NOMO-1 (cell line): ENCODE measurements around the gene ELP5.
"Not testable (repeated sequence)": the region's sequence is repeated elsewhere in the genome, so short reads cannot be mapped to it uniquely, and the experiment has no call there.

Experiments used
- DNase-seq, 2 experiments: peaks; one replicate each; lab custom pipeline; 2025; ENCODE audit not compliant: unreplicated experiment in 2 of 2; lab: John Stamatoyannopoulos, UW

Gene ELP5

DNA sequence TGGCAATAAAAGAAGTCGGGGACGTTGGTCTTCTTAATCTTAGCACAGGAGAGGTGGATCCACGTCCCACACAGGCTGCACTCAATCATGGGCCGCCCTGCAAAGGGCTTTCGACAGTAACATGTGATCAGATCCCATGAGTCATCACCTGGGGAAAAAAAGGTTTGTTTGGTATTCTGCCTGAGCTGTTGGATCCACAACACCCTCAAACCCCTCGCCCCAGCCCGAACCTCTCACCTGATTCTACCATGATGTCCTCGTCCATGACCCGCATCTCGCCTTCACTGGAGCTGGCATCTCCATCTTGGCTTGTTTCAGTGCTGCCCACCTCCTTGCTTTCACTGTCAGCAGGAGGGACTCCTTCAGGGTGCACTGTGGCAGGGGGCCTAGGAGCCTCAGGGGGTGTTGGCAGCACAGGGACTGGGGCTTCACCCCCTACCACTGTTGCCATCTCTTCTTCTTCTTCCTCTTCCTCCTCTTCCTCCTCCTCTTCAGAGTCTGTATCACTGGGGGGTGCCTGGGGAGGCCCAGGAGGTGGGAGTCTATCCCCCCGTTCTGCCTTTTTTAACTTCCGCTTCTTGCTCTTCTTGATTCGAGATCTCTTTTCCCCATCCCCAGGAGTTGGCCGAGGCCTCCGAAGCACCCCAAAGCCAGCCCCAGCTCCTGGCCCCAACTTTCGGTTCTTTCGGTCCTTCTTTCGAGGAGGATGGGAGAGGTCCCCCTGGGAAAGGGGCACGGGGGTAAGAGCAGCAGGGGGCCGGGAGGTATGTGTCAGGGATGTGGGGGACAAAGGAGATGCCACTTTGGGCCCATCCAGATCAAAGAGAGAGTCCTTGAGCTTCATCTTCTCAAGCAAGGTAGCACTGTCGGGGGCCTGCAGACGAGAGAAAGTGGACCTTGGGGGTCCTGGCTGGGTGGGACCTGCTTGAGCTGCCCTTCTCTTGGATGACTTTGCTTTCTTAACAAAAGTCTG lies 16.0 kb upstream of the ELP5 start:
- no peak for DNase-seq

DNA sequence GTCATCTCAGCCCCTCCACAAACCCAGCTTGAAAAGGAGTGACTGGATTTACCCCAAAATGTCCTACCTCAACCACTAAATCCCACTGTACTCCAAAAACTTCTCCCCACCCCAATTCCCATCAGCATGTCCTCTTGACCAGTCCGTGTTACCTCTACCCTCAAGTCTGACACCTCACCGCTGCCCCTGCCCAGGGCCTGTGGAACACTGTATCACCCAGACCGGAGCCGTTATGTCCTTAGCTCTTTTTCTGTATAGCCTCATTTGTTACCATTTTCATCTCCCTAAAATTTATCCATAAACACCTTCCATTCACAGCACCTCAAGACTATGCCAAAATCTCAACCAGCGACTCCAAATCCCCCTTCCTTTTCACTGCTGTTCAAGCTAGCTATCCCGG lies 15.2 kb upstream of the ELP5 start:
- DNase-seq, result no peak

DNA sequence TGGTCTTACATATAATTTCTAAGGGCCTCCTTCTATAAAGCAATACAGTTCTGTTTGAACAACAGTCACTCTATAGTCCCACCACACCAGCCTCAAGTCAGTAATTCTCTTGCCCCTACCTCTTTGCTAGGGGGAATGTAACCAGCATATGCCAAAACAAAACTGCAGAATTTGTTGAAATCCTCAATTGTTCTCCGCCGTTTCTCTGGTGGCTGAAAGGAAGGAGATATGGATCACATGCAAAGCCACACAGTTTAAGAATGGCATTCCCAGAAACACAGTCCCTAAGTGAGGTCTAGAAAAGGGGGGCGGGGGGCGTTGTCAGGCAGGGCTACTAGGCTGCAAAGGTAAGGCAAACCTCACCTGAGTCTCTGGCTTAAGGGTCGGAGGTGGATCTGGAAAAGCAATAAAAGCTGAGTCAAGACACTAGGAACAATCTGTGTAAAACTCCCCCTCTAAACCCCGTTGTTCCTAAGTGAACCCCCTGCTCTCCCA lies 14.7 kb upstream of the ELP5 start:
- no peak for DNase-seq

DNA sequence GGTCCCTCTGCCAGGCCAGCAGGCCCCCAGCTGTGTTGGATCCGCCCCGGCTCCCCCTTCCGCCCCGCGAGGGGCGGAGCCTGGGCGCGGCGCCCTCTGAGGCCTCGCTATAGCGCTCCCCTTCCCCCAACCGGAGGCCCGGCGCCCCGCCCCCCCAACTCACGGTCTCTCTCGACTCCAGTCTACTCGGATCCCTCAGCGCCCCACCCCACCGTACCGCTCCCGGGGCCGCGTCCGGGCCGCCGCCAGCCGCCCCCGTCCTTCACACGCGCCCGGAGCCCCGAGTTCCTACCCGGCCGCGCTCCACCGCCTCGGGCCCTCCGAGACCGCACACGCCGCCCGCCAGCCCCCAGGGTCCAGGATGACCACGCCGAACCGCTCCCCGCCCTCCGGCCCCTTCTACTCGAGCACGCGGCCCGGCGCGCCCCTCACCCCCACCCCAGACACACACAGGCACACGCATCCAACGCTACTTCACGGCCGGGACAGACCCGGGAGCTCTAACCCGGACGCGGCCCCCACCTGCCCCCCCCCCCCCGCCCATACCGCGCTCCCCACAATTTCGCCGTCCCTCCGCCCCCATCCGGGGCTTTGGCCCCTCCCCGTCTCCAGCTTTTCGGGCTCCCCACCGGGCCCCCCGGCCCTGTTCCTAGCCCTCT lies 14.1 kb upstream of the ELP5 start:
- DNase-seq, result peak; percentile 30 to 58

DNA sequence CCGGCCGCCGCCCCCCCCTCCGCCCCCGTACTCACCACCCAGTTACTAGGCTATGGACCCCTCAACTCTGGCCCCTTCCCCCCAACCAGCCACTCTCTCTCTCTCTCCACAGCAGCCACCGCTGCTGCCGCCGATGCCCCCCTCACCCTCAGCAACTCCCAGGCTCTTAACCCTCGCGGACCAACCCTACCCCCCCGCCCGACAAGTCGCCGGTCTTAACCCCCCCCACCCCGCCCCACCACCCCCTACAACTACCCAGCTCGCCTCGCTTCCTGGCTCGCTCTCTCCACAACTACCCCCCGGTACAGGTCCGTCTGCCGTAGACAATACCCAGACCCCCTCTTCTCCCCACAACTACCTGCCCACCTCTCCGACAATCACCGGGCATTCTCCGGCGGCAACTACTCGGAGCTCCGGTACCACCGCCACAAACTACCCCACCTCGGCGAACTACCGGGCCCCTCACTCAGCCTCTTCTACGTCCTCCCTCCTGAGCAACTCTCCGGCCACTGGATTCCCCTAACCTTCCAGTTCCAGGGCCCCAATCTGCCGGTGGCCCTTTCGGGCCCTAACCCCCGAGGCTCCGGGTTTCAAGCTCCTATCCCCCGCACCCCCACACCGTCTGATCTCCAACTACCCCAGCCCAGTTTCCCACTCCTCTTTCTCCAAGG lies 13.5 kb upstream of the ELP5 start:
- DNase-seq, result no peak

DNA sequence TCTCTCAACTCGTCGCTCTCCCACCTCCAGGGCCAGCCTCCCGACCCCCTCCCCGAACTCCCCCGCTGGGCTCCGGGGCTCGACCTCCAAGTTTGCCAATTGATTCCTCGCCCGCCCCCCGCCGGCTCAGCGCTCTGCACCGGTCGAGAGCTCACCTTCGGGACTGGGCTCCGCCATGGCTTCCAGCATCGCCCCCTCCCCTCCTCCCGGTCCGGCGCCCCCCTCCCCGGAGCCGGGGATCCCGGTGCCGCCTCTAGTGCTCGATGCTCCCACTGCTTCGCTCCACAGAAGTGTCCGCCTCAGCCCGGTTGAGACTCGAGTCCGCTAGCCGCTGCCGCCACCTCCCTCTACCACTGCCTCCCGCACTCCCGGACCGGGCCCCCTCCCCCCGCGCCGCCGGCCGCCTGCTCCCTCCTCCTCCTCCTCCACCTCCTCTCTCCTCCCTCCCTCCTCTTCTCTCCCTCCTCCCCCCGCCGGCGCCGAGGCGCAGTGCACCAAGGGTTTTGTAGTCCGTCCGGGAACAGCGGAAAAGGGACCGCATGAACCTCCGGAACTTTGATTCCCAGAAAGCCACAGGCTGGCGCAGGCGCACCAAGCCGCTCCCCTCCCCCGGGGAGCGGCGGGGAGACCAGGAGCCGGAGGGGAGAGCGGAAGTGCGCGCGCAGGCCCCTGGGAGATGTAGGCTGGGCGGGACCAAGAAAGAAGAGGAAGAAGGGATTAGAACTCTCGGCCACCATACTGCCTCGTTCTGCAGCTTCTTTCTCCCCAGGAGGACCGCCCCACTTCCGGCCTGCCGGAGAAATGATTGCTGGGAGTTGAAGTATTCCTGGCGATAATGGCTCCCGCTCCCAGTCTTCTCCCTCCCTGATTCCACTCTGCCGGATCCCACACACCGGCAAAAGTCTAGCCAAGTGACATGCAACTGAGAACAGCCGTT lies 12.7 kb upstream of the ELP5 start, which contains the start of gene PHF23:
Gene PHF23 (minus strand): TSS at position 367 of the 937 bp plus-strand sequence. CDS start 178 bp downstream, at position 189.
- peak; percentile 97 to 99 for DNase-seq

DNA sequence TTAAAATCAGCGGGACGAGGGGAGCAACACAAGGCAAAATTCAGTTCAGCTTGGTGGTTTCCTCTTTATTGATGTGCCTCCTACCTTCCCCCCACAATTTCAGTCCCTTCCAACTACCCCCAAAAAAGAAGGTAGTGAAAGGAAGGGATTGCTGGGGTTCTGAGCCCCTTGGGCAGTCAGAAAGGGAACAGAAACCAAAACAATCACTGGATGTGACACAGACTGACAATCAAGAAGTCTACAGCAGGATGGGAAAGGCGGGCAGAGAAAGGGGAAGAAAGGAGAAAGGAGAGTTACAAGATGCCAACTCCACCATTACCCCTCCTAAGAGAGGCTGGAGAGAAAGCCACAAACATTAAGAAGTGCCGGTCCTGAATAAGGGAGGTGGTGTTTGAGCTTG lies 11.6 kb upstream of the ELP5 start:
- DNase-seq, result peak; percentile 76 to 85

DNA sequence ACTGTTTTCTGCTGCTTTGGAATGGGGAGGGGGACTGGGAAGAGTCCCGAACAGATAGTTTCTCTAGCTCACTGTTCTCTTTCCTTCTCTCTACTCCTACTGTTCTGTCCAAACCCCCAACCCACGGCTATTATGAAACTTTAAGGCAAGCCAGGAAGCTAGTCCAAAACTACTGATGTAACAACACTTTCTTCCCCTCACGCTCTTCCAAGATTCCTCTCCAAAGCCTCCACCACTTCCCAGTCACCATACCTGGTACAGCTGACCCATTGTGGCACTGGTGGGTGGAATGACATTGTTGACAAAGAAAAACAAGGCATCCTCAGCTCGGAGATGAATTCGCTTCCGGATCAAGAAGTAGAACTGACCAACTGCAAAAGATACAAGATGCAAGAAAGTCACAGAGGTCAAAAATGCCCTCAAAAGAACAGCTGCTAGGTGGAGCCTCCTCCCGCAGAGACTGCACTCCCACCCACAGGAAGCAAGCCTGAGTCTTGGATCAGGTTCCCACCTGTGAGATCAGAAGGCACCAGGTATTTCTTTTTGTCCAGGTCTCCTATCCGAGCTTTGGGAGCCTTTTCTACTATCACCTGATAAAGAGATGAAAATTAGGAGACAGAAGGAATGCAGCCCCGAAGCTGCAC lies 10.8 kb upstream of the ELP5 start:
- no peak for DNase-seq

DNA sequence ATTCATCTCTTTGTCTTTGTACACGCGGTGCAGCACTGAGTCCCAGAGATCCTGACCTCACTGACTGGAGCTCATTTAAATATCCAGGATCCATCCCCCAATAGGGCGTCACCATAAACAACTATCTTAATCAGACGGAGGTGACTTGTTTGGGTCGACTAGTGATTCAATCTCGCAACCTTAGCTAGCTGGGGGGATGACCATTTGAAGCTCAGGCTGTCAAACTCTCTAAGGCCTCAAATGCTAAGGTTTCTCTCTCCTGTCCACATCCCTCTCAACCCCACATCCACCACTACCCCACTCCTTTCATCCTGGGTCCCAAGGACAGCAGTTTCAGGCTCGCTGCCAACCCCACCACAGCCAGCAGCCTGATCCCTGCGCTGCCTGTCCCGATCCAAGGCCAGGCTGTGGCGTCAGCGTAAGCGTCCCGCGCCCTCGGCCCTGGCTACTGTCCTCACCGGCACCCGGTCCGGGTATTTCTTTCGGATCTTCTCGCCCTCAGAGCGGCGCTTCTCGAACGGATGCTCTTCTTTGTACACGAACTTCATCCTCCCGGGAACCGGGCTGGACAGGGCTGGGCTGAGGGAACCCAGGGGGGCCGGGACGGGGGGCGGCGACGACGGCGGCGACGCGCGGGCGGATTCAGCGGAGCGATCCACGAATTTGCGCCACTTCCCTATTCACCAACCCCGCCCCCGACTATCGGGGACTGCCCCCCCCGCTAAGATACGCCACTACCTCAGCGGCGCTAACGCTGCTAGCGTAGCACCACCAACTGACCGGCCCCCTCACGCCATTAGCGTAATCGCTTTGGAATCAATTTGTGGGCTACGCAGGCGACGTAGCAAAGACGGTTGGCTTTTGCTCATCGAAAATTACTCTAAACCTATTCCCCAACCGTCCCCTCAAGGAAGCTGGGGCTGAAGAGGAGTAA lies 10.0 kb upstream of the ELP5 start, which contains the start of gene GABARAP:
Gene GABARAP (minus strand): TSS at position 667 of the 934 bp plus-strand sequence. CDS start 119 bp downstream, at position 548.
- peak; percentile 80 to 88 for DNase-seq

DNA sequence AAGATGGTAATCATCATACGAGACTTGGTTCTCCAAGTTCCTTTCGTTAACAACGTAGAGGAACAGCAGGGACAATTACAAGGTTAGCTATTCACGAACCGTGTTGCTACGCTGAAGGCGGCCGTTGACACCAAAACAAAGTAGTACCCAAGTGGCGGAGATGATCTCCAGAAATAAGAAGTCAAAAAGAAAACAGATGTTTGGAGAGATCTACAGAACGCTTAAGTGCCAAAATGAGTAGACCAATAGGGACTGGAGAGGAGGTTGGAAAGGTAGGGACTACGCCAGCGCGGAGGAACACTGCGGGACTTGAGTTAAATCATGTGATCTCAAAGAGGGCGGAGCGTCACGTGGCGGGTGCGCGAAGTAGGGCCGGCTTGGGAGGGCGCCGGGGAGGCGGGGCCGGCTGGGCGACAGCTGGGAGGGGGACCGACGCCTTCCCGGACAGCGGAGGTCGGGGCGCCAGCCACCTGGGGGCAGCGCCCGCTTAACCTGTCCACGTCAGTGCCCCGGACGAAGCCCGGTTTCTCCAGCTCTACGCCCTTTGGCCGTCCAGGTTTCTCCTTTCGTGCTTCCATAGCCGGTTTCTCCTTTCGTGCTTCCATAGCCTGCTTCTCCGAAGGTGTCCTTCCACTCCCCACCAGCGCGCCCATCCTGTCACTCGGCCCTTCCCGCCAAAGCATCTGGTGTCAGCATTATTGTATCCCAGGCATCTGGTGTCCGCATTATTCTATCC lies 9.1 kb upstream of the ELP5 start:
- peak; percentile 87 to 88 for DNase-seq

DNA sequence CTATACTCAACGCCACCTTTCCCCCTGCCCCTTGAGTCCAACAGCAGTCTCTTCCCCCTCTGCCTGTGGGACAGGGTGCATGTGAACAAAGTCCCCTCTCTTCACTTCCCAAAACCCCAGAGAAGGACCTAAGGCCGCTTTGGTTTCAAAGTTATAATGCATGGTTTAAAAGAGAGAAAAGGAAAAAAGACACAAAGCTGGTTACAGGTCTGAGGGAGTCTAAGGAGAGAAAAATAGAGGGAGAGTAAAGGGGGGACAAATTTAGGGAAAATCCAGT lies 8.6 kb upstream of the ELP5 start:
- DNase-seq, result no peak

DNA sequence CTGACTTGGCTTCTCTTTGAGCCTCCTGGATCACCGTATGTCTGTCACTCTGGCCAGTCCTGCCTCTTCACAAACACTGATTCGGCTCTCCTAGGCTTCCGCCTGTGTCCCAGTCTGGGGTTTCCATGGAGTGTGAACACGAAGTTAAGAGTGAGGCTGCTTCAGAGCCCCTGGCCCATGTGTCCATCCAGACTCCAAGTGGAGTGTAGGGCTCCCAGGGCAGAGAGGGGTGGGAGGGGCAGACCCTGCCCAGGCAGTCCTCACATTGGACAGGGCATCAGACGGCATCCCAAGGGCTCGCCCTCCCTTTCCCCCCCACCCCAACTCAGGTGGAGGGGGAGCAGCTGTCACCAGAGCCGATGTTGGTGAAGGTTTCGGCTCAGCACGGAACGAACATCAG lies 8.2 kb upstream of the ELP5 start:
- not testable (repeated sequence) for DNase-seq

DNA sequence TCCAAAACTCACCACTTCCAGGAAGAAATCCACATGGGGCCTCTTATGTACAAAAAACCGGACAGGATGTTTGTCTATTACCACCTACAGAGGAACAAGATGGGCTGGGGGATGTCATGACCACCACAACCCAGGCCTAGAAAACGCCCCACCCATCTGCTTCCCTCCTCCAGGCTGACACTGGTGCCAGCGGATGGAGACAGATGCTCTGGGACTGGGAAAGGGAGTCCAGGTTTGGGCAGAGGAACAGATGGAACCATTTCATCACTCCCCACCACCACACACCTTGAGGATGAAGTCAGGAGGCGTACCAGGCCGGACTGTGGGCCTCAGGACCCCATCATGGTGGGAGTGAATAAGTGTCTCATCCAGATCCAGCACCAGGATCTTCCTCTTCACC lies 5.2 kb upstream of the ELP5 start:
- DNase-seq, result no peak

DNA sequence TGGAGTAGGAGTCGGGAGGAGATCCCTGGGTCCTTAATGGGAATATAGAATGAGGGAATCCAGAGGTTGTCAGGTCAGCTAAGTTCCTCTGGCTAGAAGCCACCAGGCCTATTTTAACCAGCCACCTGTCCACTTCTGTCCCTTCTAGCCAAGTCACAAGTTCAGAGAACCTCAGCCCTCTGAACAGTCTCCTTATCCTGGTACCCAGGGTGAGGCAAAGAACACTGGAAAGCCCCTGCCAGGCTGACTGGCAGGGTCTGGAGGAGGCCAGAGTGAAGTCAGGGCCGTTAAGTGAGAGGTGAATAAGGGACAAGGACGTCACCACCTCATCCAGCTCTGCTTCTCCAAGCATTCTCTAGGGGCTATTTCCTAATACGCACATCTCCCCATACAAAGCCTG lies 3.2 kb upstream of the ELP5 start:
- DNase-seq, result no peak

DNA sequence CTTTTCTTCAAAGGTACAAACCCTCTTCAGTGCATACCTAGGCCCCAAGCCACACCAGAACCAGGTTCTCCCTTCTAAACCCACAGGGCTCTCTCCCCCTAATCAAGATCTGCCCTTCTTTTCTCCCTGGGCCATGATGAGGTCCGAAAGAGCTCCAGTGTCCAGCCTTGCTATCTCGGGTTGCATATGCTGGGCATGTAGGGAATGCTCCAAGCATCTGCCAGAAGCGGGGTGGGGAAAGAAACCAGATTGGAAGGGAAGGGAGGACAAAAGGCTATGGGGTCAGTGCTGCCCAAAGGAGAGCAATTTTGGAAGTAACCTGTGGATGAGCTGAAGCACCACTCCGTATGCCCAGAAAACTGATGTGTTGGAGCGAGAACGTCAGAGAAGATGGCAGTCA lies 2.8 kb upstream of the ELP5 start:
- no peak for DNase-seq

DNA sequence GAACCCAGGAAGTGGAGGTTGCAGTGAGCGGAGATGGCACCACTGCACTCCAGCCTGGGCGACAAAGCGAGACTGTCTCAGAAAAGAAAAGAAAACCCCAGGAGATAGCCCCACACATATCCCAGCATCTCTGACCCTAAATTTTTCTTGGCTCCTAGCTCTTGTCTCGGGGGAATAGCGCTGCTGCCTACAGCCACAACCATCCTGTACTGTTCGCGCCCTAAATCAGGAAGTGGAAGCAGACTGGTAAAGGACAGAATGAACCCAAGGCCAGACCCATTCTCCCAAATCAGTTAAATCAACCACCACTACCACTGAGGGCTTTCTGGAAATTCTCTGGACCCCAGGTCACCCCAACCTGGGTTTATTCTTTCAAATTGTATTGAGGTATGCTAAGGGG lies 2.2 kb upstream of the ELP5 start:
- peak; percentile 28 to 55 for DNase-seq

DNA sequence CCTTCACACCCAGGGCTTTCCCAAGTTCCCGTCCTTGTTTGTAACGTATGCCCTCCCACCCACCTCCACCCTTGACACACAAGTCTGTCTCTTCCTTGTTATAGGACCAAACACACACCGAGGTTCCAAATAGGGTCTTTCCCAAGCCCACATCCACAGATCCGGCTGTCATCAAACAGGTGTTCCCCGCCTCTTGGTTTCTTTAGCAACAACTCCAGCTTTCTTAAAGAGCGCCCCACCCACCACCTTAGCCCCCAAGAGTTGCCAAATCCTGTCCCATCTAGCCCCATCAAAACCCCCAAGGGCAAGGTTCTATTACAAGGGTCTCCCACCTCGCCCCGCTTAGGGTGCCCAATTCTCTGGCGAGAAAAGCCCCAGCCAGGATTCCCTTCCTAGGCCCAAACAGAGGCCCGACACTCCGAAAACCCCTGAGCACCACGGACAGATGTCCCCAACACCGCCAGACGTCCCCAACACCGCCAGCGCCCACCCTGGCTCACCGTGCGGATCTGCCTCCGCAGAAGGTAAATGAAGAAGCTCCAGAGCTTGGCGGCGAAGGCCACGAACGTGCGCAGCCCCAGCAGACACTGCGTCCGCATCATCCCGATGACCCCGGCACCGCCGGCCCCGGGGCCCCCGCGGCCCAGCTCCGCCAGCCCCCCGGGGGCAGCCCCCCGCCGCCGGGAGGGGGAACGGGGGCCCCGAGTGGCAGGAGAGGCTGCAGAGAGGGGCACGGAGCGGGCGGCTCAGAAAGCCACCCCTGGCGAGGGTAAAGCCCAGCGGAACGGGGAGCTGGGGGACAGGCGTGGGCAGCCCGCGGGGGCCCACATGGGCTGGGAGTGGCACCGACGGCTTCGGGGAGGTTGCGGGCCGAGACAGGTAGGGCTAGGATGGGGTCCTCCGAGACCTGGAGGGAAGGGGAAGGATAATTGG lies 1.1 kb upstream of the ELP5 start:
- DNase-seq, result no peak
